GM19099 (cell line): ENCODE results near the gene DCST2.

ENCODE experiments used
- POLR2A ChIP-seq: IDR thresholded peaks from 3 replicates; pipeline ENCODE4 v1.6.1; 2011; ENCODE audit warnings: low read depth; ENCODE audit not compliant: insufficient read length; ENCODE audit errors: extremely low read depth

DCST2 gene

GRCh38 chr1:155044812-155045657 lies 11.5 kb upstream of the DCST2 start:
- TF ChIP-seq POLR2A, result no peak

- TF ChIP-seq POLR2A, result no peak
These were observed 10.8 kb upstream of the DCST2 start for GRCh38 chr1:155044365-155044764.

- no peak for TF ChIP-seq POLR2A
These were observed 10.2 kb upstream of the DCST2 start for GRCh38 chr1:155043793-155044192.

GRCh38 chr1:155043301-155043702 lies 9.7 kb upstream of the DCST2 start:
- no peak for TF ChIP-seq POLR2A

GRCh38 chr1:155042789-155043188 lies 9.2 kb upstream of the DCST2 start:
- TF ChIP-seq POLR2A, result no peak

GRCh38 chr1:155040358-155041093 lies 6.9 kb upstream of the DCST2 start:
- TF ChIP-seq POLR2A, result no peak

GRCh38 chr1:155039308-155039669 lies 5.7 kb upstream of the DCST2 start:
- TF ChIP-seq POLR2A, result no peak

- TF ChIP-seq POLR2A, result no peak
These were observed 5.2 kb upstream of the DCST2 start for GRCh38 chr1:155038602-155039307.

GRCh38 chr1:155037851-155038441 lies 4.4 kb upstream of the DCST2 start:
- TF ChIP-seq POLR2A, result no peak

GRCh38 chr1:155037043-155037442 lies 3.5 kb upstream of the DCST2 start:
- TF ChIP-seq POLR2A, result no peak

- no peak for TF ChIP-seq POLR2A
These were observed 2.4 kb upstream of the DCST2 start for GRCh38 chr1:155035936-155036335.

- no peak for TF ChIP-seq POLR2A
These were observed 982 bp upstream of the DCST2 start for GRCh38 chr1:155034318-155035208.

- no peak for TF ChIP-seq POLR2A
These were observed 695 bp downstream of the DCST2 start for GRCh38 chr1:155032886-155033285.

- no peak for TF ChIP-seq POLR2A
These were observed 2.7 kb downstream of the DCST2 start for GRCh38 chr1:155030899-155031298.
